Measurements from ENCODE around the gene FAM162B. TPM values are rescaled to one million over a fixed set of nuclear protein-coding genes. Genes with fewer than 3 reads are reported as not detected.

FAM162B gene
- total RNA-seq, 6 experiments from 2014 or later, result 4.5 to 10.9 (median 5.3) TPM

Other genes with a start within 250 kb of the FAM162B start
- under 1 TPM; 0.15 to 0.45 (median 0.32) TPM for gene TRAPPC3L, start 220.0 kb downstream of the FAM162B start, total RNA-seq (2021; fragmentation: NEBNext Ultra II Directional; extraction: Animal tissue kit (Norgen Biotek cat#: 25700))
- gene CALHM4, start 212.0 kb downstream of the FAM162B start, total RNA-seq (2021; fragmentation: NEBNext Ultra II Directional; extraction: Animal tissue kit (Norgen Biotek cat#: 25700)), result under 1 TPM in 3 of 6 experiments, not detected in 3; 0.24 to 0.31 (median 0.27) TPM
- gene RWDD1, start 194.2 kb downstream of the FAM162B start, total RNA-seq (2021; fragmentation: NEBNext Ultra II Directional; extraction: Animal tissue kit (Norgen Biotek cat#: 25700)), result 10 to 100 TPM; 77.9 to 90.4 (median 86.5) TPM
- gene RSPH4A, start 149.2 kb downstream of the FAM162B start, total RNA-seq (2021; fragmentation: NEBNext Ultra II Directional; extraction: Animal tissue kit (Norgen Biotek cat#: 25700)), result under 1 TPM; 0.07 to 0.37 (median 0.15) TPM
- 10 to 100 TPM in 1 of 6 experiments, 1 to 10 TPM in 5; 7.7 to 10.2 (median 9.0) TPM for gene ZUP1, start 97.0 kb downstream of the FAM162B start, total RNA-seq (2021; fragmentation: NEBNext Ultra II Directional; extraction: Animal tissue kit (Norgen Biotek cat#: 25700))
- 1 to 10 TPM; 6.7 to 9.7 (median 8.8) TPM for gene KPNA5, start 84.5 kb downstream of the FAM162B start, total RNA-seq (2021; fragmentation: NEBNext Ultra II Directional; extraction: Animal tissue kit (Norgen Biotek cat#: 25700))
- gene GPRC6A, start 63.4 kb upstream of the FAM162B start, total RNA-seq (2021; fragmentation: NEBNext Ultra II Directional; extraction: Animal tissue kit (Norgen Biotek cat#: 25700)), result not detected
- gene RFX6, start 111.5 kb upstream of the FAM162B start, total RNA-seq (2021; fragmentation: NEBNext Ultra II Directional; extraction: Animal tissue kit (Norgen Biotek cat#: 25700)), result not detected

Measured in HFFc6 (cell line).